Suppressor macrophage treated with lipopolysaccharide for 4 hours (primary cell): ENCODE results near the gene FOCAD.

Experiments used
- DNase-seq: peaks from one replicate; pipeline ENCODE4 v3.0.0-alpha.2; 2020

The FOCAD gene

GRCh38 chr9:20681467-20681866 is 2.6 kb upstream of the FOCAD start:
- no peak for DNase-seq

- peak; percentile 67 for DNase-seq
Measured at GRCh38 chr9:20683351-20684034, 566 bp upstream of the FOCAD start.

DNA sequence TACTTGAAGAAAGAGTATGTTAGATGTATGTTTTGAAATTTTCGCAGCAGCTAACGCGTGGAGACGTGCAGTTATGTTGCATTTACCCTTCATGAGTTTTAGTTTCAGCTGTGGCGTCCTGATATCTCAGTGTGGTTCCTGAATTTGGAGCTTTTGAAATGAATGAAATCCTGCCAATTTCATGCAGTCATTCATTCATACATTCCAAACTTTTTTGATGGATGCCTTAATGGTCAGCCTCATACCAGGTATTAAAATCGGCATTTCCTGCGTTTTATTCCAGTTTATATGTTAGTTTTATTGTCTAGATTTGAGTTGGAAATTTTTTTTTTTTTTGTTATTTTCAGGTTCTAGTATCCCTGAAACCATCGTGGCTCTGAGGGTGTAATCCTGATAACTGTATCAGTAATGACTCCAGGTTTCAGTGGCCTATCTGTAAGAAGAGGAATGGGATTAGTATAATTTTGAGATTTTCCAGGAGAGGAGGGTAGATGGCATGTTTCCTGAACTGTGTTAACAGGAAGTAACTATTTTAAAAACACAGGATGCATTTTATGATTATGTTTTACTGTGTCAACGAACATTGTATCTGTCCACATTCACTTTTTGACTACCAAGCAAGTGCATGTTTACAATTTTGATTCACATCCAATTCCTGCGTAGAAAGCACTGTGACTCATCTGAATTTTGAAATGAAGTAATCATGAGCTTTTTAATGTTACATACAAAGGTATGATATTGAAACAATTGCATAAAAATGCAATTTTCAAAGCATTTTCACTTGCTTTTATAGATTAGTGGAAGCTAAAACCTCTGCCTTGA is 1.0 kb downstream of the FOCAD start:
- peak; percentile 63 for DNase-seq

DNA sequence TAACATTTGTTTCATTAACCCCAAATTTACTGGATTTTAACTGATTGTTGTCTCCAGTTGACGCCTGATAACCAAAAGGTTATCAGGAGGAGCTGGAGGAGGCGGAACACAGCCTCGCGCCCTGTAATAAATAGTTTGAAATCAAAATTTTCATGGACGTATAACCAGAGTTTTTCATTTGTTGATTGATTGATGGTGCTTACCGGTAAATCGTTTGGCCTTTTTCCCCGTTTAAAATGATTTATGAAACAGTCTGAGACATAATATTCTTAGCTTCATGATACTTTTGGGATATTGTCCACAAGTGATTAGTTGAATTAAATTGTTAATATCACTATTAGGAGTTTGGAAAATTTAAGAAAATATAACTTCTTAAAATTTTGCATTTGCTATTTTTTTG is 1.7 kb downstream of the FOCAD start:
- DNase-seq: no peak

- DNase-seq: no peak
Measured at GRCh38 chr9:20689833-20690232, 5.8 kb downstream of the FOCAD start.

DNA sequence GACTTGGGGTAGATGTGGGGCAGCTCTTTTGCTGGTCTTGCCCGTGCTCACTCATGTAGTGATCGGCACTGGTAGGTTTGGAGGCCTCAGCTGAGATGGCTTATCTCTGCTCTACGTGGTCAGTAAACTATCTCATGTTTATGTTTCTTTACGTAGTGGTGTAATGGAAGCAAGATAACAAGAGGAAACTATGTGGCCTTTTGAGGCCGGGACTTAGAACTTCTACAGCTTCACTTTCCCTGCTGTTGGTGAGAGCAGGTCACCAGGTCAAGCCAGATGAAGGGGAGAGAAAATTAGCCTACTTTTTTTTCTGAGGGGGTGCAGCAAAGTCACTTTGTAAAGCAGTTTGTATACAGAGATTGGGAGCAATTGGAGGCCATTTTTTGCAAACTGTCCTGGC is 8.5 kb downstream of the FOCAD start:
- DNase-seq: no peak

GRCh38 chr9:20693068-20693467 is 9.0 kb downstream of the FOCAD start:
- DNase-seq: peak; percentile 8

DNA sequence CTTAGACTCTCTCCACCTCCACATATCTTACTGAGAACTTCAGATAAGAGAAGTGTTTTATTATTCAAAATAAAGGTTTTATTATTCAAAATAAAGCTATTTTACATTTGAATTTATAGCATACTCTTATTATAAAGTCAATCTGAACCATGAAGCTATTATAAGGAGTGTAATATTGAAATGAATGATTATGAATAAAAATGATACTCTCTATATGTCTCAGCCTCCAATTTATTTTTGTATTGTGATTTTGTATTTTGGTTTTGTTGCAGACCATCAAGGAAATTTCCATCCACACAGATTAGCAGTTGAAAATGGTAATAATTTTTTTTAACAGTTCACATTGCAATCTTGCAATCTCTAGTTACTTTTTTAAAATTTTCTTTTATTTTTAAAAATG is 10.2 kb downstream of the FOCAD start:
- DNase-seq: no peak

GRCh38 chr9:20697021-20697719 is 13.1 kb downstream of the FOCAD start:
- DNase-seq: no peak

GRCh38 chr9:20698782-20699181 is 14.7 kb downstream of the FOCAD start:
- DNase-seq: no peak

GRCh38 chr9:20701060-20701459 is 17.0 kb downstream of the FOCAD start:
- no peak for DNase-seq

DNA sequence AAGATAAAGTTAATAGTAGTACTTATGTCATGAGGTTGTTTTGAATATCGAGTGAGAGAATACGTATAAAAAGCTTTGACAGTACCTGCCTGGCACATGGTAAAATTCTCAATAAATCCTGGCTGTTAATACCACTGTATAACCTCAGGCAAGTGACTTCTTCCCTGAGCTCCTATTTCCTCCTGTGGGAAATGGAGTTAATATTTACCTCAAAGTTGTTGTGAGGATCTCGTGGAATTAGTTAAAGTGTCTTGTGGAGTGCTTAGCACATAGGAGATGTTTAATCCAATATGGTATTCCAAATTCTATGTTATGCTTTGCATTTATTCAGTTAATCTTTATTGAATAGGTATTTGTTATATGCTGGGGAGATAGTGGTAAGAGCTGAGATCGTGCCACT is 18.5 kb downstream of the FOCAD start:
- no peak for DNase-seq

- no peak for DNase-seq
Measured at GRCh38 chr9:20703146-20703545, 19.1 kb downstream of the FOCAD start.

GRCh38 chr9:20707708-20708107 is 23.6 kb downstream of the FOCAD start:
- no peak for DNase-seq

- DNase-seq: no peak
Measured at GRCh38 chr9:20713172-20713571, 29.1 kb downstream of the FOCAD start.

DNA sequence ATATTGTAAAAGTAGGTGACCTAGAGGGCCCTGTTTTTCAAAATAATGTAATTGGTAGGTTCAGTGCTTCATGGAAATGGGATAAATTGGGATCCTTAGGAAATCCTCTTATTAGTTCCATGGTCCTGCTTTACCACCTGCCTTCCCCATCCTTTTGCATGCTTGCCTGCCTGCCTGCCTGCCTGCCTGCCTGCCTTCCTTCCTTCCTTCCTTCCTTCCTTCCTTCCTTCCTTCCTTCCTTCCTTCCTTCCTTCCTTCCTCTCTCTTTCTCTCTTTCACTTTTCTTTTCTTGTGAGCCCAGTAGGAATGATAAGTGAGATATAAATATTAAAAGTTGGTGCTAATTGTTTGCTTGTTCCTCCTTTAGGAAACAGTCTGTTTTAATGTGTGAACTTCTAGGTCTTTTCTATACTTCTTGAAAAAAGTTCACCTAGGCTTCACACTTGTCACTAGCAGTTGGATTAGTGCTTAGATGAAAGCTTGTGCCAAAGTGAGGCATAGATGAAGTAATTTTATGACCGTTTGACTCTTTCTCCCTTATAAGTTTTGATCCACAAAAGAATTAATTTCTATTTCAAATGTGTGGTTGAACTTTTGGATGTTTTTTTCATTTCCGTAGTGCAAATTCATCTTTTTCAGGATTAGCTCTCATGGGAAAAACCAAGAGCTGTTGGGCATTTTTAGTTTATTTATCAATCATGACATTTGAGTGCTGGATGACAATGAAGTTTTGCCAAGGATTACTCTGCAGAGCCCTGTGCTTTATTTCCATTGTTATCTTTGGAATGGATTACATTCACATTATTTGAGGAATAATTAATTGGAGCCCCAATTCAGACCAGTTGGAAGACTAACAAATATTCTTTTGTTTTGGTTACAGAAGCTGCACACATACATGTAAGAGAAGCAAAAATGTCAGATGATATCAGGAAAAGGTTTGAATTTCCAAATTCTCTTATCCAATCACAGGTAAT is 30.7 kb downstream of the FOCAD start:
- DNase-seq: no peak

DNA sequence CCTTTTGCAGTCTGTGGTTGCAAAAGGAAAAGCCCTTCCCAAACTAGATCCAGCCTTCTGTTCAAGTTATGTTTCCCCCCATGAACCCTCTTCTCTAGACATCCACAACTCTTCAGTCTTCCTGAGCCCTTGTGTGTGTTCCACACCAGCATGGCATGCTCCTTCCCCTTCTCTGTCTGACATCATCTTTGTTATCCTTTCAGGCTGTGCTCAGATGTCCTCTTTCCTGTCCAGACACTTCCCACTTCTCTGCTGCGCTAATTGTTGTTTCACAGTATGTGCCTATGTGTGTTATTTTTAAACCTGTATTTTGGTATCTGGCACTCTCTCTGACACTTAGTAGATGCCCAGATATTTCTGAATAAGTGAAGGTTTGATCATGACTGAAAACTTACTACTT is 38.2 kb downstream of the FOCAD start:
- peak; percentile 28 for DNase-seq

- no peak for DNase-seq
Measured at GRCh38 chr9:20725675-20726074, 41.6 kb downstream of the FOCAD start.

DNA sequence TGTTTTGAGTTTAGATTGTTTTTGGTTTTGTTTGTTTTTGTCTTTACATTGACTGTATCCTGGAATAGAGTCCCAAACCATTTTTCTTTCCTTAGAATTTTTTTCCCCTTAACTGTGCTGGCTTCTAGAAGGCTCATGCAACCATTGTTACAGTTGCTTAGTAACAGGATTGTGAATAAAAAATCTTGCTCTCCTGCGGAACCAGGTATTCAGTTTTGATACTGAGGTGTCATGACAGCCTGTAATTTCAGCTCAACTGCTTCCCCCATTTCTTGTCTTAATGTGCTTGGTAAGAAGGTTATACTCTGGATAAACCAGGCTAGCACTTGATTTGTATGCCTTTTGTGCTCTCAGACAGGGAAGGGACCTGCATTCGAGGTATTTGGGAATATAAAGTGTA is 42.1 kb downstream of the FOCAD start:
- no peak for DNase-seq

DNA sequence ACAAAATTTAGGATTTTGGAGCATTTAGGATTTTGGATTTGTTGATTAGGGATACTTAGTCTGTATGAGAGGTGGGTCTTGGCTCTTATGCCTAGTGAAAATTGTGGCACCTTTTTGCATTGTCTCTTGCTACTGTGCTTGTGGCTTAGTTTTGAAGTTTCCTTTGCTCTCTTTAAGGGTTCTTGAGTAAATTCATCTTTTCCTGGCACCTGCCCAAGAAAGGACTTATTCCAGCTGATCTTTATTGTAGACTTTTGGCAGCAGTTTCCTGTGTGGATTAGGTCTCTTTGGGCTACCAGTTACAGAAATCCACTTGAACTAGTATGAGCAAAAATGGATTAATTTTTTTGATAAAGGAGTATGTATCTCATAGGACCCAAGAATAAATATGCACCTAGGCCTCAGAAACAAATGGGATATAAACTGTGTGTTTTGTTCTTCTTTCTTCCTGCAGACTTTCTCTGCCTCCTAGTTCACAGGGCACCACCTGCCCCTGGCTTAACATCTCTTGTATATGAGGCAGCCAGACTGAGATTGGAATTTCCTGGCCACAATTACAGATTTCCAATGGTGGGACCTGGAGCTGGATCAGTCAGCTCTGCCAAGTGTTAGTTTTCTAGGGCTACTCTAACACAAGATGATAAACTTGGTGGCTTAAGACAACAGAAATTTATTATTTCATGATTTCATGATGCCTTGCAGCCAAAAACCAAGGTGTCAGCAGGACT is 44.6 kb downstream of the FOCAD start:
- DNase-seq: no peak

DNA sequence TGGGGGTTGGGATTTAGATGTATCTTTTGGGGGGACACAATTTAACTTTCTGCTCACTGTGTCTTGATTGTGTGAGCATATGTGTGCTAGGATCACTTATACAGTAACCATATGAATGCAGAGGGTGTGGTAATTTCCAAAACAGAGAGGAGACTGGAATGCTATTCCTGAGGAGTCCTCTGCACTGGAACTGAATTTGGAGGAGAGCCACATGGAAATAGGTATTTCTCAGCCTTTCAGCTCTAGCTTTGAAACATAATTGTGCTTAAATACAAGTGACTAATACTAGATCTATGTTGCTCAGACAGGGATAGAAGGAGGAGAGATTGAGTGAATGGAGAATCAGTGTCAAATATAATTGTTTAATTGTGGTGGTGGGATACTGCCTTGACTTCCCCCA is 45.5 kb downstream of the FOCAD start:
- DNase-seq: no peak

GRCh38 chr9:20732118-20732517 is 48.1 kb downstream of the FOCAD start:
- peak; percentile 6 for DNase-seq
